Natural killer cell (primary cell): ENCODE data around the gene TMEM115. TPM values are rescaled to one million over a fixed set of nuclear protein-coding genes. Genes with fewer than 3 reads are reported as not detected.
A peak's percentile ranks its signal among the peaks of the same experiment; 100 is the strongest.

Source experiments
- ATAC-seq, 3 donors: fragments of 150-1000 bp in 2 of 3; fragments of 200-7000 bp in 1 of 3; cut with Tn5 transposase; 1 replicate in 1 of 3; 2 replicates in 2 of 3; pipeline ENCODE4 v1.10.0; 2021; ENCODE audit warnings: mild to moderate bottlenecking in 2 of 3, moderate library complexity in 2 of 3
- DNase-seq, 2 donors: peaks; one replicate each; pipeline versions ENCODE4 v3.0.0 to v3.0.0-alpha.2; 2013 to 2021; ENCODE audit warnings: mixed read lengths in 1 of 2
- H3K27ac ChIP-seq: one replicate; pipeline ENCODE4 v1.5.1; 2013; ENCODE audit warnings: mild to moderate bottlenecking, low read length
- H3K27me3 ChIP-seq: one replicate; pipeline ENCODE4 v1.6.1; 2013; ENCODE audit warnings: low read length; ENCODE audit not compliant: control insufficient read depth, insufficient read depth
- H3K36me3 ChIP-seq: one replicate; pipeline ENCODE4 v1.6.1; 2013; ENCODE audit warnings: low read length; ENCODE audit not compliant: control insufficient read depth, insufficient read depth
- H3K4me1 ChIP-seq: one replicate; pipeline ENCODE4 v1.6.1; 2013; ENCODE audit warnings: low read length; ENCODE audit not compliant: control insufficient read depth, insufficient read depth
- H3K4me3 ChIP-seq: one replicate; pipeline ENCODE4 v1.5.1; 2013; ENCODE audit warnings: low read length
- H3K9me3 ChIP-seq: one replicate; pipeline ENCODE4 v1.6.1; 2013; ENCODE audit warnings: low read length; ENCODE audit not compliant: control insufficient read depth, insufficient read depth
- H3K27ac Mint-ChIP-seq, 2 donors: one replicate each; pipeline ENCODE4 v1.8.0; 2022; ENCODE audit warnings: mild to moderate bottlenecking in 2 of 2, mixed read lengths in 2 of 2, moderate library complexity in 1 of 2
- H3K27me3 Mint-ChIP-seq, 2 donors: one replicate each; pipeline ENCODE4 v1.8.0; 2022; ENCODE audit warnings: low read depth in 2 of 2, mixed read lengths in 2 of 2
- H3K36me3 Mint-ChIP-seq: one replicate; pipeline ENCODE4 v1.8.0; 2022; ENCODE audit warnings: mixed read lengths
- H3K4me1 Mint-ChIP-seq, 2 donors: one replicate each; pipeline ENCODE4 v1.8.0; 2022; ENCODE audit warnings: mixed read lengths in 2 of 2
- H3K4me3 Mint-ChIP-seq: one replicate; pipeline ENCODE4 v1.8.0; 2022; ENCODE audit warnings: mild to moderate bottlenecking, moderate library complexity, mixed read lengths
- H3K9me3 Mint-ChIP-seq, 2 donors: one replicate each; pipeline ENCODE4 v1.8.0; 2022; ENCODE audit warnings: mixed read lengths in 2 of 2
- CTCF ChIP-seq: fragments of 200-600 bp; IDR thresholded peaks from one replicate; pipeline ENCODE4 v1.8.0; 2022; ENCODE audit warnings: antibody characterized with exemption
- WGBS: methylation state at CpG from one replicate; pipeline ENCODE4 v1.1.7; 2013; ENCODE audit warnings: missing lambda C conversion rate; ENCODE audit not compliant: insufficient coverage; 5-methylcytosine and 5-hydroxymethylcytosine counted together
- intact Hi-C: fragments of 100-400 bp; cut with micrococcal nuclease; formaldehyde crosslinking; loops from one replicate; pipeline ENCODE4 v1.14.2; 2022
- total RNA-seq, 4 donors: library from RNA; stranded (reverse); fragments of 120-200 nt in 1 of 4; gene quantifications; one replicate each; pipeline versions ENCODE4 v1.2.3 to v1.2.4, GENCODE V29; 2013 to 2022

The TMEM115 gene, protein sequence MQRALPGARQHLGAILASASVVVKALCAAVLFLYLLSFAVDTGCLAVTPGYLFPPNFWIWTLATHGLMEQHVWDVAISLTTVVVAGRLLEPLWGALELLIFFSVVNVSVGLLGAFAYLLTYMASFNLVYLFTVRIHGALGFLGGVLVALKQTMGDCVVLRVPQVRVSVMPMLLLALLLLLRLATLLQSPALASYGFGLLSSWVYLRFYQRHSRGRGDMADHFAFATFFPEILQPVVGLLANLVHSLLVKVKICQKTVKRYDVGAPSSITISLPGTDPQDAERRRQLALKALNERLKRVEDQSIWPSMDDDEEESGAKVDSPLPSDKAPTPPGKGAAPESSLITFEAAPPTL
- 10 to 100 TPM; 15.3 to 24.3 (median 22.7) TPM for total RNA-seq
- total RNA-seq (2013): 20.9 TPM

DNA sequence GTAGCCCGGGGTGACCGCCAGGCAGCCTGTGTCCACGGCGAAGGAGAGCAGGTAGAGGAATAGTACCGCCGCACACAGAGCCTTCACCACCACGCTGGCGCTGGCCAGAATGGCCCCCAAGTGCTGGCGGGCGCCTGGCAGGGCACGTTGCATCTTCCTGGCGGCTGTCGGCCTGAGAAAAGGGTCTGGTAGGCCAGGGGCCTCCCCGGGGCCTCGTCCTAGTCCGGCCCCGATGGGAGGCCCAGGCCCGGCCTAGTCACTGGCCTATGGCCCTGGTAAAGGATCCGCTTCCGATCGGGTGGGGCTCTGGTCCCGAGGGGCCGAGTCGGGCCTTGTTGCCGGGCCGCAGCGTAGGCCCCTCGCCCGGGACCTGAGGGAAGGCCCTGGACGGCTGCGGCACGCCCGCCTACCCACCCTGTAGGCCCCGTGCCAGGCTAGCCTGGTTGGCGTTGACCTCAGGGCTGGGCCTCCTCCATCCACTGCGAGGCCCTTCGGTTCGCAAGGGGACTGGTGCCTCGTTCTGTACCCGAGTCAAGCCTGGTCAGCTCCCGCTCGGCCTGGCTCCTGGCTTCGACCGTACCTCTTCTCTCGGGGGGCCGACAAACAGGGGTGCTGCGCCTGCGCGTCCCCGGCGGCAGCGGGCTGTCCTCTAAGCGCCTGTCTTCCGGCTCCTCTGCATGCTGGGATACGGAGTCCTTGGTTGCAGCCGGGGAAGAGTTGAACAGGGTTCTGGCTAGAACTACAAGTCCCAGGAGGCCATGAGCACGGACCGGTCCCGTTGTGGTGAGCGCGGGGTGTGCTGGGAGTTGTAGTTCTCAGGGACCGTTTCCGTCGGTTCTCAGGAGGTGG, at the start of gene TMEM115:
TSS of gene TMEM115 (minus strand) at position 611 of the 849 bp plus-strand sequence. CDS start at position 153, 458 bp downstream.
- no peaks in the 10 kb centered on the region for H3K27me3 ChIP-seq
- no peaks in the 10 kb centered on the region for H3K27me3 Mint-ChIP-seq
- WGBS: 2% methylated on average over 64 of the region's 64 CpGs
- ATAC-seq (peak; percentile 100), DNase-seq (peak; percentile 86 to 98)
- peaks cover 30 to 49% of the 10 kb centered on the region in 2 donors for H3K4me1 Mint-ChIP-seq
- peaks cover 35% of the 10 kb centered on the region for H3K36me3 ChIP-seq
- H3K9me3 Mint-ChIP-seq: no peaks in the 10 kb centered on the region
- peak within 1 kb of the TSS; percentile 92 to 96 for H3K27ac Mint-ChIP-seq
- intact Hi-C loops: loop anchor here (1.0 to 10.0 kb wide), 5 partner anchors 8 to 1026 kb away; partner anchors contain the start of genes HYAL3, IFRD2, MANF and NAA80
- H3K4me3 ChIP-seq: peak within 1 kb of the TSS; percentile 76
- peak within 1 kb of the TSS; percentile 70 for H3K27ac ChIP-seq
- H3K4me1 ChIP-seq: peaks cover 46% of the 10 kb centered on the region
- H3K36me3 Mint-ChIP-seq: no peaks in the 10 kb centered on the region
- H3K9me3 ChIP-seq: no peaks in the 10 kb centered on the region
- TF ChIP-seq CTCF: no peak
- peak within 1 kb of the TSS; percentile 99 for H3K4me3 Mint-ChIP-seq

GRCh38 chr3:50408443-50408944, 49.2 kb upstream of the TMEM115 start:
- no peak overlapping the region for H3K4me3 Mint-ChIP-seq
- H3K27ac ChIP-seq: no peak overlapping the region
- no peak overlapping the region for H3K27ac Mint-ChIP-seq
- peaks cover 0 to 3% of the 10 kb centered on the region in 2 donors for H3K9me3 Mint-ChIP-seq
- H3K4me3 ChIP-seq: no peak overlapping the region
- intact Hi-C loops: no loop called here
- H3K27me3 ChIP-seq: no peaks in the 10 kb centered on the region
- no peaks in the 10 kb centered on the region for H3K27me3 Mint-ChIP-seq
- DNase-seq (no peak), ATAC-seq (no peak)
- WGBS: 85% methylated on average over 15 of the region's 15 CpGs
- H3K36me3 ChIP-seq: no peaks in the 10 kb centered on the region
- no peaks in the 10 kb centered on the region for H3K4me1 ChIP-seq
- H3K9me3 ChIP-seq: no peaks in the 10 kb centered on the region
- peaks cover 0 to 40% of the 10 kb centered on the region in 2 donors for H3K4me1 Mint-ChIP-seq
- TF ChIP-seq CTCF: no peak
- H3K36me3 Mint-ChIP-seq: no peaks in the 10 kb centered on the region

- Mint-ChIP-seq H3K27ac (no peak overlapping the region), H3K4me1 (peaks cover 0 to 46% of the 10 kb centered on the region in 2 donors), H3K27me3 (no peaks in the 10 kb centered on the region), H3K9me3 (peaks cover 0 to 3% of the 10 kb centered on the region in 2 donors), H3K4me3 (no peak overlapping the region), H3K36me3 (no peaks in the 10 kb centered on the region)
- 65% methylated on average over 1 of the region's 1 CpG for WGBS
- Histone ChIP-seq H3K9me3 (no peaks in the 10 kb centered on the region), H3K27ac (no peak overlapping the region), H3K36me3 (no peaks in the 10 kb centered on the region), H3K4me1 (no peaks in the 10 kb centered on the region), H3K27me3 (no peaks in the 10 kb centered on the region), H3K4me3 (no peak overlapping the region)
- no peak for ATAC-seq
- TF ChIP-seq CTCF: no peak
- intact Hi-C loops: no loop called here
- no peak for DNase-seq
These were observed 47.2 kb upstream of the TMEM115 start for GRCh38 chr3:50406487-50406886.
